CD4-positive, alpha-beta T cell treated with Interleukin-1 beta for 1 hour (primary cell): ENCODE results near the gene PDE11A.
A peak's percentile ranks its signal among the peaks of the same experiment; 100 is the strongest.

Source experiments
- DNase-seq, 2 donors: peaks; one replicate each; pipeline ENCODE4 v3.0.0-alpha.2; 2020 to 2022

PDE11A gene

GRCh38 chr2:177916342-177916741, 156.2 kb downstream of the PDE11A start:
- no peak for DNase-seq

DNA sequence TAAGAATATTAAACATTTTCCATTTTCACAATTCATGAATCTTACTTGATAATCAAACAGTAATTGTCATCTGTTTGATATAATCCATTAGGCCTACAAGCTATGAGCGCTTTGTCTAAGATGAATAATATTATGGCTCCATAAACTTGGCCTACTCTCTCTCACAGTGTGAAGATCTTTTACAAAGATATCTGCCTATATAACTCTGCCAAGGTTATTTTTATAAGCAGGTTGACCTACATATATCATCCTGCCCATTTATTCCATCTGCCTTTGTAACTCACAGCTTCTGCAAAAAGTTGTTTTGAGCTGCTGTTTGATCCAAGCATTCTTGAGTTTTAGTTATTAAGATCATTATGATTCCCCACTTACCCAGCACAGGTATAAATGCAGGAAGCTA, 158.3 kb downstream of the PDE11A start:
- no peak for DNase-seq

GRCh38 chr2:177909962-177910361, 162.6 kb downstream of the PDE11A start:
- DNase-seq = no peak

GRCh38 chr2:177908824-177909223, 163.8 kb downstream of the PDE11A start:
- DNase-seq = no peak

- DNase-seq = no peak
Observed at GRCh38 chr2:177908182-177908581, 164.4 kb downstream of the PDE11A start.

DNA sequence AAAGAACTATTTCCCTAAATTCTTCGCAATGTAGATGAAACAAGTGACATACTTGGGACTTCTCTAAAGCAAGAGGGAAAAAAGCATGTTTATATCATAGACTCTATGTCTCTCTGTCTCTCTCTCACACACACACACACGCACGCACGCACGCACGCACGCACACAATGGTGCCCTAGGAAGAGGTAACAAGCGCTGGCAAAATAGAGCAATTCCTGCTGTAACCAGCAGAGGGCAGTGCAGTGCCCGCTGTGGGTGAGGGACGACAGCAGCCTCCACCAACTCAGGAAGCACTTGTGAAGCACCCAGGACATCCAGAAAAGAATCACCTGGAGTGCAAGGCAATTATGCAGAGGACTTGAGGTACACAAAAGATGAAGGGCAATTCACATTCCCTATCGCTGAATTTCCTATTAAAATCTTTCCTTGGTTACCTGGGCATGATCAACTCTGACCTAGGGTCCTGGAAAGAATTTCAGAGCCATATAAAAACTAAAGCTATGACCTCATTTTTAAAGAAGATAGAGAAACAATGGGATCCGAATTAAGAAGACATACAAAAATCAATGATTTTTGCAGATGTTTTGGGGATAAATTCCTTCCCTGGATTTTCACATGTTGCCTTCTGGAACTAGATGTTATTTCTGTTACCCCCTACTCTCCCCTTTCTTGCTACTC, 166.4 kb downstream of the PDE11A start:
- DNase-seq = peak; percentile 37 to 57

GRCh38 chr2:177905640-177906039, 166.9 kb downstream of the PDE11A start:
- DNase-seq = no peak

DNA sequence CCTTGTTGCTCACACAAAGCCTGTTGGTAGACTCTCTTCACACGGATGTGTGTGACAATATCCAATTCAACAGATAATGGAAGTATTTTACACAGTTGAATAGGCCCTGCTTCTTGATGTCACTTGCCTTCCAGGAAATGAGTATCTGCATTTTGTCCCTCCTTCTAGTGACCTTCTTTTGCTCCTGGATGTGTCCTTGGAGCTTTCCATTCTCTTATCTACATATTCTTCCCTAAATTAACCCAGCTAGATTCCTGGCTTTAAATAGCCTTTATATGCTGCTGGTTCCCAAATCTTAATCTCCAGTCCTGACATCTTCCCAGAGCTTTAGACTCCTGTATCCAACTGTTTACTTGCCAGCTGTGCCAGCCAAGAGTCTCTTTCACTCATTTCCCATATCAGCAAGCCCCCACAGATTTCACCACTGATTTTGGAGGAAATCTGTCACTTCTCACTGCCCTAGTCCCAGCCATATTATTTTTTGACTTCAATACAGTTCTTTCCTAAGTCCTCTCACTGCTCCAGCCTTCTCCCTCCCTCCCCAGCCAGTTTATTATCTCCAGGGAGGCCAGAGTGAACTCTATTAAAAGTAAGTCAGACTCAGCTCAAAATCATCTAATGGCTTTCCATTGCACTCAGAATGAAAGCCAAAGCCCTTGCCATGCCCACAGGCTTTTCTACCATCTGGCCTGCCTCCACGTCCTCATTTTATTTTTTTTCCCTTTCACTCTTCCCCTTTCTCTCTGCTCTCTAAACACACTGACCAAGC, 170.0 kb downstream of the PDE11A start:
- DNase-seq = no peak

DNA sequence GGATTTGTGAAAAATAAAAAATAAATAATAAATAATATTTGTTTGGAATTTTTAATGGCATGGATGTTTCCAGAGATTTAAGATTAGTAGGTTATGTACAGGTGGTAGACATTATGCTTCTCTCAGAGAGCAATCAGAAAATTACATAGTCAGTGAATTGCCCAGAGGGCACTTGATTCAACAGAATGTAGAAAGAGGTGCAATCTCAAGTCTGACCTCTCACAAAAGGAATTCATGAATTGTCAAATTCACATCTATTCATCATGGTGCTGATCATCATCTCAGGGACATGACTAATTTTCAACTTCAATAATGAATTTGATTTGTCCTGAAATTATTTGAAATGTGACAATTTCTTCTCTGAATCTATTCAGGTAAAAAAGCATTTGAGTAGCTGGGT, 172.5 kb downstream of the PDE11A start:
- no peak for DNase-seq

GRCh38 chr2:177897278-177897677, 175.3 kb downstream of the PDE11A start:
- no peak for DNase-seq

- DNase-seq = no peak
Observed at GRCh38 chr2:177896587-177896986, 176.0 kb downstream of the PDE11A start.

DNA sequence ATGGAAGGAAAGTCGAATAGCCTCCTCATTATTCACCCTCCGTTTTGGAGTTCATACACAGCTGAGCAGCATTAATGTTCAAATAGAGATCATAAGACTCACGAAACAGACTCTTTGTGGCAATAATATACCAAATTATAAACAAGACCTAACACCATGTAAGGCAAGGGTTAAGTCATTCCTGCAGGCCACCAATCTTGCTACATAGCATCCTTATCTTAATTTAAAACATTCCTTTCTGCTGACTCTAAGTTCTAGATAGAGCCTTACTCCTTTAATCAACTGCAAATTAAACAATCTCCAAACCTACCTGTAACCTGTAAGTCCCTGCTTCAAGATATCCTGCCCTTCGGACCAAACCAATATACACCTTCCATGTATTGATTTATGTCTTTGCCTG, 178.0 kb downstream of the PDE11A start:
- DNase-seq = no peak

DNA sequence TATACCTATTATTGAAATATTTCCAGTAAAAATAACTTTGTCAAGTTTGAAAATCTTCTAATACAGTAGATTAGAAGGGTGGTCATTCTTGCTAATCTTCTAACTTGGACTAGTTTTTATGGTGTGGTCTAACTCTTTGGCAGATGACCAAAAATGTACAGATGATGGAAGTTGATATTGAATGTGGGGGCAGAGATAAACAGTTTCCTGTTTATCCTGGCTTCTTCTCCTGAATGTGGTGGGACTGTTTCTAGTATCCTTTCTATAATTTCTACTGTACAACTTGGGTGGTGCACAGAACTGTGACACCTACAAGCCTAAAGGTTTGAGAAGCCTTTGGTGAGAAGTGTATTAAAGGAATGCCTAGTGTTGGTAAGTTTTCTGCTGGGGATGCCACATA, 178.7 kb downstream of the PDE11A start:
- DNase-seq = no peak

DNA sequence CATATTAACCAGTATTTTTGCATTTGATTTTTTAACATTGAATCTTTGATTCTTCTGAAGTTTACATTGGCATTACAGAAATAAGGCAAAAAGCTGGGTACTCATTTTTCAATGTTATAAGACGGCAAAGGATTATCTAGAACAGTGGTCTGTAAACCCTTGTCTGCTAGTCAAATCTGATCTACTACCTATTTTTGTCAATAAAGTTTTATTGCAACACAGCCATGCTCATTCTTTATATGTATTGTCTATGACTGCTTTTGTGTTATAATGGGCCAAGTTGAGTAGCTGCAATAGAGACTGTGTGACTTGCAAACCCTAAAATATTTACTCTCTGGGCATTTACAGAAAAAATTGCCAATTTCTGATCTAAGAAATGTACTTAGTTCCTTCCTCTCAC, 181.0 kb downstream of the PDE11A start:
- DNase-seq = no peak

DNA sequence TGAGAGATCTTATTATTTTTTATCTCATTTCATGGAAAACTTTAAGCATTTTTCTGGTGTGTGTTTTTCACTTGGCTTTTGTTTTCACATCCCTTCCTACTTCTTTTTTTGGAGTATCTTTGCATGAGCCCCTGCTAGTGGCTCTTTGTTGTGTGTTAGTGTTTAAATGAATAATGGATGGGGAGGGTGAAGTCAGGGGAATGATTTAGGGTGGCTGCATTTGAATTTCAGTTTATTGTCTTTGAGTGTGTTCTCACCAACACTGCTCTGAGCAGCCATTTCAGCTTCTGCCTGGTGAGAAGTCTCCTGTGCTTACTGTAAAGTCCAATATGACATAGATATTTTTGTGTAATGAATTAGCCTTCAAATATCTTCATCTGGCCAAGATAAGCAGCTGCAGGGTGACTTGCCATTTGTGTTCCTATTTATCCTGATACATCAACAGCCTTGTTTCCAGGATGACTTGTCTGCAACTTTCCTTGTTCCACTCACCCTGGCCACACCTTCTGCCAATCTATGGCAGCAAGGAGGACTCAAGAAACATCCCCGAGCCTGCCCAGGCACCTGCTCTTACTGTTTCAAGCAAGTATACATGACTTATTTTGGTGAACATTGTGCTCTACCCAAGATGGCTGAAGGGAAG, 182.6 kb downstream of the PDE11A start:
- DNase-seq = no peak

DNA sequence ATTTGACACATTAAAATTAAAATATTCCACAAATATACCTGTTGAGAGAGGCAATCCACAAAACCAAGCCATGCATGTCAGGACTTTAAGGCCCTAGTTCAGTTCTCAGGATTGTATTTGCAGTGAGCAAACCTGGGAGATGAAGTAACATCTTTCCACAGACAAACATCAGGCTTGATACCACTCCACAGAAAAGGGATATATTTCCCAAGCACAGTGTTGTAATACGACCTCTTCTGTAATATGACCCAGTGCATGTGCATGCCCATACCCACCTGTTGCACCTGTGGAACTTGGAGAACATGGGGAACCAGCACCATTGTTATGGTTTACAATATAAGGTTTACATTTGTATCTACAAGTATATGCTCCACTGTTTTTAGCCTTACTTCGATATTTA, 184.0 kb downstream of the PDE11A start:
- DNase-seq = no peak

GRCh38 chr2:177887722-177888121, 184.9 kb downstream of the PDE11A start:
- no peak for DNase-seq

DNA sequence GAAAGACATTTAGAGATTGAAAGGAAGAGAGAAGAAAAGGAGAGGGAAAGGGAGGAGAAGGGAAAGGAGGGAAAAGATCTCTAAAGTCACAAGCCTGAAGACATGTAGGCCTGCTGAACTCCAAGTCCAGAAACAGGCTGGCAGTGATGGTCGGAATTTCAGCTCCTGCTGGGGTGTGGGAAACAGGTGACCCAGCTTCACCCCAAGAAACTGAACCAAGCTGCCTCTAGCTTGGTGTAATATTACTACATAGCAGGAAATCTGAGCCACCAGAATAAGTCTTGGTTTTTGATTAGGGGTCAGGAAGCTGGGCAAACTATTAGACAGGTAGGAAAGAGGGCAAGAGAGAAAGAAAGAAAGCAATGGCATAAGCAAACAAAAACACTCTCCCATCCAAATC, 185.8 kb downstream of the PDE11A start:
- DNase-seq = no peak

DNA sequence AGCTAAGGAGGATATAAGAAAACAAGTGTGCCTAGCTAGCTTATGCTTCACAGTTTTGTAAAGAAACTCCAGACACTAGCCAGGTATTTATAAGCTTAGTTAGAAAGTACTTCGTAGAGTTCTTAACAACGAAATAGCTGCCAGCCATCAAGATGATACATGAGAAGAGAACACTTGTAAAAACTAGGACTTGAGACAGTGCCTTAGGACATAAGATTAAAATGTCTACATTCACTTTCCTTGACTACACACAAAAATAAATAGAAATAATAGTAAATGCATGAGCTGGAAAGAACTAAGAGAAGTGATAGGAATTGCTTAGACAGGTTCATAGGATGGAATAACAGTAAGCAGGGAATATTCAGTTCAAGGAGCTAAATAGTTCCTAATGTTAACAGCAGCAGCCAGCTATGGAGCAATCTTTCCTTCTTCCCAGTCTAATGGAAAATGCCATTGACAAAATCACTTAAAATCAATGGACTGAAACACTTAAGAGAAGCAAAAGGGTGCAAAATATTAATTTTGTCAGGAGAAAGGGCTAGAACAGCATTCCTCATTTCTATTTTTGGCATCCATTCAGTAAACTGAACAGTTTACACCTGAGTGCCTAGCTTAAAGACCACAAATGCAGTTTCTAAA, 186.6 kb downstream of the PDE11A start:
- DNase-seq = no peak

DNA sequence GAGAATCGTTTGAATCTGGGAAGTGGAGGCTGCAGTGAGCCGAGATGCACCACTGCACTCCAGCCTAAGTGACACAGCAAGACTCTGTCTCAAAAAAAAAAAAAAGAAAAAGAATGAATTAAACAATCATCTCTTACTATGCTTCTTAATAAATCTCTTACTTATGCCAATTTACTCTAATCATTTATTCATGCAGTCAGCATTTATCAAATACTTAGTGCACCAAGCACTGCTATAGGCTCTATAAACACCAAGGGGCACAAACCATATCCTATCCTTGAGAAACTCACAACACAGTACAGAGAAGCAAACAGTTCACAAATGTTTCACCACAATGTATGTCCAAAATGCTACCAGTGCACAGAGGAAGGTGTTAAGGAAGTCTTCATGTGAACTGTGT, 189.4 kb downstream of the PDE11A start:
- DNase-seq = no peak

DNA sequence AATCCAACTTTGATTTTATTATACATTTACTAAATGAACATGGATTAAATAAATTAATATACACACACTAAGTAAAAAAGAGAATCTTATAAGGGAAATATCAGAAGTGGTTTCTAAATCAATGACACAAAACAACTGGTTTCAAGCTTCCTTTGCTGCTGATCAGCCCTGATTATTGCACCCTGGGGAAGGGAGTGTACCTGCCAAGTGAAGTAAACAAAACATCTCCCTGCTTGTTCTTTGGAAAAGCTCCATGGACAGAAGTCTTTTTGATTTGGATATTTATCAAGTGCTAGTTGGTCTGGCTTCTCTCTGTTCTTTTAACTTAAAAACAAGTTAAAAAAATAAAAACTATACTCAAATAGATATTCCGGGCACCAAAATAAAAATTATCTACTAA, 190.1 kb downstream of the PDE11A start:
- no peak for DNase-seq

DNA sequence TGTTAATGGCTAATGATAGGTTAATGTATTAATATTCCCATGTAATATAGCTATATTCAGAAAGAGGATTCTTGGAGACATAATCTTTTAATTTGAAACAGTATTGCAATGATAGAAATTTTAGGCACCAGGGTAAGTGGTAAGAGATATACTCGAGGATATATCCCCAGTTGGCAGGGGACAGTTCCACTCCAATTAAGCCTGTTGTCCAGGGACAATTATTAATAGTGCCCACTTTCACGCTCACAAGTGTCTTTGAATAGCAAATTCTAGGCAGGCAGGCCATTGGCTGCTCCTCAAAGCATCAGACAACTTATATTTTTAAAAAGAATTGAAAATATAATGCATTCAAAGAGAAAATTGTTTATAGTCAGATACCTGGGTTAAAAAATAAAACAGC, 190.7 kb downstream of the PDE11A start:
- no peak for DNase-seq

GRCh38 chr2:177881008-177881747, 191.4 kb downstream of the PDE11A start:
- no peak for DNase-seq
